ENCODE data around the gene RING1.
A peak's percentile ranks its signal among the peaks of the same experiment; 100 is the strongest.

Gene RING1

DNA sequence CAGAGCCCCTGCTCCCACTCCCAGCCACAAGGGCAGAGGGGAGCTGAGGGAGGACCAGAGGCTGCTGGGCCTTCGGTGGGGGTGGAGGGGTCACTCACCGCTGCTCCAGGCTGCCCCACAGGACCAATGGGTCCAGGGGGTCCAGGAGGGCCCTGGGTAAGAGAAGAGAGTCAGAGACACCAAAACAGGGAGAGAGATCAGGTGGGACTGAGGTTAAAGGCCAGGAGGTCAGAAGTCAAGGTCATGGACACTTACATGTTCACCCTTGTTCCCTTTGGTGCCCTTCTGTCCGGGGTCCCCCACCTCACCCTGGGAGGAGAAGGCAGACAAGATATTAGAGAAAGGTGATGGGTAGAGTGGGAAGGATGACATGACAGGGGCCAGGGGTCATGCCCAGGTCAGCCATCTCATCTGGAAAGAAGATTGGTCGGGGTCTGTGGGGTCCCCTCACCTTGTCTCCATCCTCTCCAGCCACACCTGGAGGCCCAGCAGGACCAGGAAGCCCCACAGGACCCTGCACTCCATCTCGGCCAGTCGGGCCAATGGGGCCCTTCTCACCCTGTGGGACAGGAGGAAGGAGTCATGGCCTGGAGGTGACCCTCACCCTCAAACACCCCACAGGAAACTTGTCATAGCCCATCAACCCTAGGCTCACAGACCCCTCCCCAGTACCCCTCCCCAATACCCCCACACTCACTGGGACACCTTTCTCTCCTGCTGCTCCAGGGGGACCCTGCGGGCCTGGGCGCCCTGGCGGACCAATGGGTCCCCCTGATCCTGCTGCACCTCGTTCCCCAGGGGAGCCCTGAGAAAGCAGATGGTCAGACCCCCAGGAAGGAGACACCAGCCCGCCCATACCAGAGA is 37.1 kb upstream of the RING1 start:
- ChIA-PET CTCF (interaction anchor here (0.8 to 3.2 kb wide), 12 partner anchors 10 to 285 kb away, joined by 3 to 19 read pairs (median 4); no protein-coding TSS in a partner anchor), POLR2A (no interaction called here)
- DNase-seq (ENCODE audit: extremely low spot score) = no peak
- TF ChIP-seq, protein P1, sequence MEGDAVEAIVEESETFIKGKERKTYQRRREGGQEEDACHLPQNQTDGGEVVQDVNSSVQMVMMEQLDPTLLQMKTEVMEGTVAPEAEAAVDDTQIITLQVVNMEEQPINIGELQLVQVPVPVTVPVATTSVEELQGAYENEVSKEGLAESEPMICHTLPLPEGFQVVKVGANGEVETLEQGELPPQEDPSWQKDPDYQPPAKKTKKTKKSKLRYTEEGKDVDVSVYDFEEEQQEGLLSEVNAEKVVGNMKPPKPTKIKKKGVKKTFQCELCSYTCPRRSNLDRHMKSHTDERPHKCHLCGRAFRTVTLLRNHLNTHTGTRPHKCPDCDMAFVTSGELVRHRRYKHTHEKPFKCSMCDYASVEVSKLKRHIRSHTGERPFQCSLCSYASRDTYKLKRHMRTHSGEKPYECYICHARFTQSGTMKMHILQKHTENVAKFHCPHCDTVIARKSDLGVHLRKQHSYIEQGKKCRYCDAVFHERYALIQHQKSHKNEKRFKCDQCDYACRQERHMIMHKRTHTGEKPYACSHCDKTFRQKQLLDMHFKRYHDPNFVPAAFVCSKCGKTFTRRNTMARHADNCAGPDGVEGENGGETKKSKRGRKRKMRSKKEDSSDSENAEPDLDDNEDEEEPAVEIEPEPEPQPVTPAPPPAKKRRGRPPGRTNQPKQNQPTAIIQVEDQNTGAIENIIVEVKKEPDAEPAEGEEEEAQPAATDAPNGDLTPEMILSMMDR (IDR thresholded peaks at IDR 0.05; ENCODE audit: control extremely low read depth, extremely low read depth, low read depth, missing control alignments) = no peak

GRCh38 chr6:33171880-33172687 is 36.2 kb upstream of the RING1 start:
- POLR2A ChIA-PET = no interaction called here
- CTCF ChIA-PET = interaction anchor here (0.8 to 3.2 kb wide), 26 partner anchors 8 to 286 kb away, joined by 3 to 19 read pairs (median 4); no protein-coding TSS in a partner anchor
- TF ChIP-seq, protein P1 (IDR thresholded peaks at IDR 0.05; ENCODE audit: control extremely low read depth, extremely low read depth, low read depth, missing control alignments) = no peak
- no peak for DNase-seq (ENCODE audit: extremely low spot score)

- TF ChIP-seq, protein P1 (IDR thresholded peaks at IDR 0.05; ENCODE audit: control extremely low read depth, extremely low read depth, low read depth, missing control alignments) = peak; percentile 64
- POLR2A ChIA-PET = no interaction called here
- peak; percentile 73 for DNase-seq (ENCODE audit: extremely low spot score)
- CTCF ChIA-PET = interaction anchor here (0.8 to 3.2 kb wide), 39 partner anchors 8 to 287 kb away, joined by 3 to 19 read pairs (median 4); partner anchors contain the start of gene HLA-DPA1
Measured at GRCh38 chr6:33172688-33173534, 35.4 kb upstream of the RING1 start.

GRCh38 chr6:33173535-33174180 is 34.6 kb upstream of the RING1 start:
- TF ChIP-seq, protein P1 (IDR thresholded peaks at IDR 0.05; ENCODE audit: control extremely low read depth, extremely low read depth, low read depth, missing control alignments) = no peak
- CTCF ChIA-PET = interaction anchor here (0.8 to 3.2 kb wide), 23 partner anchors 9 to 189 kb away, joined by 3 to 19 read pairs (median 4); partner anchors contain the start of gene HLA-DPA1
- POLR2A ChIA-PET = no interaction called here
- DNase-seq (ENCODE audit: extremely low spot score) = no peak

GRCh38 chr6:33174784-33175183 is 33.5 kb upstream of the RING1 start:
- ChIA-PET CTCF (interaction anchor here (0.7 to 3.2 kb wide), 9 partner anchors 13 to 161 kb away, joined by 3 to 12 read pairs (median 3); no protein-coding TSS in a partner anchor), POLR2A (interaction anchor here (0.7 kb wide), 1 partner anchor 203 kb away, joined by 3 read pairs; no protein-coding TSS in a partner anchor)
- DNase-seq (ENCODE audit: extremely low spot score) = no peak
- TF ChIP-seq, protein P1 (IDR thresholded peaks at IDR 0.05; ENCODE audit: control extremely low read depth, extremely low read depth, low read depth, missing control alignments) = no peak

All from GM10248 (cell line).